A549 (cell line): ENCODE results near the gene EXOSC3.

ENCODE experiments used
- CHD2 ChIP-seq: fragments of 150-350 bp; IDR thresholded peaks from 2 replicates; pipeline ENCODE4 v1.6.1; 2014; ENCODE audit warnings: low read length; ENCODE audit not compliant: partially characterized antibody
- CHD4 ChIP-seq: fragments of 200-600 bp; sonication (generic); IDR thresholded peaks from 2 replicates; pipeline ENCODE4 v1.6.1; 2016; ENCODE audit warnings: antibody characterized with exemption, mild to moderate bottlenecking, borderline replicate concordance
- CTCF ChIP-seq: fragments of >200 bp; sonication (Bioruptor Twin); formaldehyde crosslinking; IDR thresholded peaks from 3 replicates; pipeline ENCODE4 v1.5.1; 2016
- EP300 ChIP-seq, 2 experiments: fragments of >200 bp; sonication (Bioruptor Twin); formaldehyde crosslinking; IDR thresholded peaks; 2 replicates in 1 of 2; 3 replicates in 1 of 2; pipeline ENCODE4 v1.6.1; 2016 to 2017
- FOSL2 ChIP-seq, 2 experiments: fragments of 450-650 bp in 1 of 2; fragments of >200 bp in 1 of 2; sonication (Bioruptor Twin) in 1 of 2; formaldehyde crosslinking; IDR thresholded peaks; 2 replicates each; pipeline versions ENCODE4 v1.5.0 to v1.6.1; 2016 to 2020; ENCODE audit warnings: mild to moderate bottlenecking in 1 of 2, moderate library complexity in 1 of 2
- FOXS1 ChIP-seq: fragments of 250-450 bp; sonication (Bioruptor Pico); IDR thresholded peaks from 2 replicates; pipeline ENCODE4 v1.5.0; 2020; ENCODE audit warnings: mild to moderate bottlenecking, moderate library complexity
- HMGXB4 ChIP-seq: fragments of 250-450 bp; sonication (Bioruptor Pico); IDR thresholded peaks from 2 replicates; pipeline ENCODE4 v1.5.0; 2021; ENCODE audit warnings: mild to moderate bottlenecking, moderate library complexity, borderline replicate concordance
- MAX ChIP-seq: IDR thresholded peaks from 2 replicates; pipeline ENCODE4 v1.6.1; 2012
- PHF8 ChIP-seq: fragments of 200-600 bp; sonication (generic); IDR thresholded peaks from 2 replicates; pipeline ENCODE4 v1.6.1; 2016; ENCODE audit warnings: low read depth, mild to moderate bottlenecking, antibody characterized with exemption, moderate library complexity, borderline replicate concordance
- RFX5 ChIP-seq: fragments of 450-650 bp; IDR thresholded peaks from 2 replicates; pipeline ENCODE4 v1.7.1; 2014; ENCODE audit warnings: antibody characterized with exemption, mild to moderate bottlenecking, moderate library complexity
- RNF2 ChIP-seq: fragments of 200-600 bp; sonication (generic); IDR thresholded peaks from 2 replicates; pipeline ENCODE4 v1.6.1; 2016; ENCODE audit warnings: low read depth, mild to moderate bottlenecking, antibody characterized with exemption, moderate library complexity, borderline replicate concordance
- SMC3 ChIP-seq: fragments of >200 bp; sonication (Bioruptor Twin); formaldehyde crosslinking; IDR thresholded peaks from 3 replicates; pipeline ENCODE4 v1.6.1; 2018; ENCODE audit warnings: inconsistent platforms

GRCh38 chr9:37732086-37732741 lies 52.6 kb downstream of the EXOSC3 start:
- TF ChIP-seq PHF8 (no peak), CTCF (no peak), SMC3 (no peak), FOSL2 (IDR thresholded peaks at IDR 0.05) (no peak), FOSL2 (CRISPR knock-in tag; IDR thresholded peaks at IDR 0.05) (no peak), HMGXB4 (CRISPR knock-in tag) (no peak), EP300 (IDR thresholded peaks at IDR 0.05) (no peak), RNF2 (no peak), CHD2 (no peak), MAX (no peak), RFX5 (no peak), CHD4 (no peak), FOXS1 (CRISPR knock-in tag) (no peak)
